AG04450 (cell line): Measurements from ENCODE around the gene WDR49. TPM values are rescaled to one million over a fixed set of nuclear protein-coding genes. Genes with fewer than 3 reads are reported as not detected.

Source experiments
- CTCF ChIA-PET: fragments of 300-600, 350-600 bp; formaldehyde crosslinking; extraction: SDS; loops from one replicate; lab custom pipeline; 2022; ENCODE audit warnings: antibody characterized with exemption, inconsistent platforms; lab: Charles Lee
- POLR2A ChIA-PET: fragments of 350-600 bp; formaldehyde crosslinking; extraction: SDS; loops from one replicate; lab custom pipeline; 2021; ENCODE audit warnings: antibody characterized with exemption, inconsistent platforms; lab: Yijun Ruan, JAX
- DNase-seq: peaks from one replicate; pipeline ENCODE4 v3.0.0-alpha.2; 2011; ENCODE audit warnings: low read depth, low spot score
- H3K27ac ChIP-seq: one replicate; pipeline ENCODE4 v1.5.1; 2012; ENCODE audit warnings: low read depth, low read length, control low read depth
- H3K27me3 ChIP-seq: one replicate; pipeline ENCODE4 v1.6.0; 2012; ENCODE audit warnings: low read length; ENCODE audit not compliant: control insufficient read depth, insufficient read depth
- H3K4me3 ChIP-seq: 2 replicates; pipeline ENCODE4 v1.5.1; 2011; ENCODE audit warnings: mild to moderate bottlenecking, low read depth, low read length, control low read depth
- H3K9me3 ChIP-seq: 2 replicates; pipeline ENCODE4 v1.5.1; 2012; ENCODE audit warnings: low read length; ENCODE audit not compliant: control insufficient read depth, insufficient read depth
- polyA plus RNA-seq: library from polyadenylated mRNA; depleted of rRNA; stranded (reverse); fragments of >200 nt; gene quantifications from 2 replicates; pipeline ENCODE4 v1.2.3, GENCODE V29; 2011
- TF ChIP-seq, protein P1 (sequence below): IDR thresholded peaks from 2 replicates; pipeline ENCODE4 v1.5.1; 2011; ENCODE audit warnings: low read depth, low read length, control low read depth, inconsistent platforms

Gene WDR49
- polyA plus RNA-seq, 1 experiment = not detected

DNA sequence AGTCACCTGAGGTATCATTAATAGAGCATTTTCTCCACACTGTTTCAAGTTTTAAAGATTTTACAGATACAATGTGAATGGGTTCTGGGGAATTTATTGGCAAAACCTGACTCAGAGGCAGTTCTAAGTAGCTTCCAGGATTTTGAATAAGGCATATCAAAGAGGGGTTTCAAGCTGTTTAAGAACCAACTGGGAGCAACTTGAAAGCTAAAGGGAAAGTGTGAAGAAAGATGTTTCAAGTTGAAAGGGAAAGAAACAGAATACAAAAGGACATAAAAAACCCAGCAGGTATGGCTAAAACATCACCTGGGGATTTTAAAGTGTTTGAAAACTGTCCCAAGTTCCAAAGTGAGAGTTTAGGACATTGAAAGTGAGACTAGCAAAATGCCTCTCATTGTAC, 162.1 kb downstream of the WDR49 start:
- ChIA-PET POLR2A (no interaction called here), CTCF (no interaction called here)
- Histone ChIP-seq H3K9me3 (no peaks in the 10 kb centered on the region), H3K27me3 (no peaks in the 10 kb centered on the region), H3K4me3 (no peak overlapping the region), H3K27ac (no peak overlapping the region)
- TF ChIP-seq, protein P1, sequence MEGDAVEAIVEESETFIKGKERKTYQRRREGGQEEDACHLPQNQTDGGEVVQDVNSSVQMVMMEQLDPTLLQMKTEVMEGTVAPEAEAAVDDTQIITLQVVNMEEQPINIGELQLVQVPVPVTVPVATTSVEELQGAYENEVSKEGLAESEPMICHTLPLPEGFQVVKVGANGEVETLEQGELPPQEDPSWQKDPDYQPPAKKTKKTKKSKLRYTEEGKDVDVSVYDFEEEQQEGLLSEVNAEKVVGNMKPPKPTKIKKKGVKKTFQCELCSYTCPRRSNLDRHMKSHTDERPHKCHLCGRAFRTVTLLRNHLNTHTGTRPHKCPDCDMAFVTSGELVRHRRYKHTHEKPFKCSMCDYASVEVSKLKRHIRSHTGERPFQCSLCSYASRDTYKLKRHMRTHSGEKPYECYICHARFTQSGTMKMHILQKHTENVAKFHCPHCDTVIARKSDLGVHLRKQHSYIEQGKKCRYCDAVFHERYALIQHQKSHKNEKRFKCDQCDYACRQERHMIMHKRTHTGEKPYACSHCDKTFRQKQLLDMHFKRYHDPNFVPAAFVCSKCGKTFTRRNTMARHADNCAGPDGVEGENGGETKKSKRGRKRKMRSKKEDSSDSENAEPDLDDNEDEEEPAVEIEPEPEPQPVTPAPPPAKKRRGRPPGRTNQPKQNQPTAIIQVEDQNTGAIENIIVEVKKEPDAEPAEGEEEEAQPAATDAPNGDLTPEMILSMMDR = no peak
- no peak for DNase-seq

DNA sequence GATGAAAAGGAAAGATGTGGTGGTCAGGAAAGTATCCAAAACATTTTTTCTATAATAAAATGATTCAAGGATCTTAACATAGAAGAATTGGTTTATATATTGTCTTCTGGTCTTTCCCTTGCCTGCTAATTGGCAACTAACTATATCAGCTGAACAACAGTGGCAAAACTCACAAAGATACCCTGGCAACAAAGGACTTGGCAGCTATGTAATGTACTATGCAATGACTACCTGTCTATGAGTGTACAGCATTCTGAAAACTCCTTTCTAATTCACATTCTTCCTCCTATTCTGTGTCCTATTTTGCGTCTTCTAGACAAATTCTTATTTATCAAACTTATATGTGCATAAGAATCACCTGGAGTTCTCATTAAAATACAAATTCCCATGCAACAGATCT, 164.2 kb downstream of the WDR49 start:
- DNase-seq = no peak
- TF ChIP-seq, protein P1 = no peak
- Histone ChIP-seq H3K9me3 (no peaks in the 10 kb centered on the region), H3K4me3 (no peak overlapping the region), H3K27me3 (no peaks in the 10 kb centered on the region), H3K27ac (no peak overlapping the region)
- POLR2A ChIA-PET = no interaction called here
- CTCF ChIA-PET = interaction anchor here (0.7 kb wide), 1 partner anchor 85 kb away, joined by 3 read pairs; no protein-coding TSS in a partner anchor

DNA sequence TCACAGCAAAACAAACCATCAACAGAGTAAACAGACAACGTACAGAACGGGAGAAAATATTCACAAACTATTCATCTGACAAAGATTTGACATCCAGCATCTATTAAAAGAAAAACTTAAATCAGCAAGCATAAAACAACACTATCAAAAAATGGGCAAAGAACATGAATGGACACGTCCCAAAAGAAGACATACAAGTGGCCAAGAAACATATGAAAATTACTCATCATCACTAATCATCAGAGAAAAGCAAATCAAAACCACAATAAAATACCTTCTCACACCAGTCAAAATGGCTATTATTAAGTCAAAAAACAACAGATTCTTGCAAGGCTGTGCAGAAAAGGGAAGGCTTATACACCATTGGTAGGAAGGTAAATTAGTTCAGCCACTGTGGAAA, 166.2 kb downstream of the WDR49 start:
- H3K9me3 ChIP-seq = no peaks in the 10 kb centered on the region
- H3K27ac ChIP-seq = no peak overlapping the region
- TF ChIP-seq, protein P1 = no peak
- no peaks in the 10 kb centered on the region for H3K27me3 ChIP-seq
- ChIA-PET POLR2A (no interaction called here), CTCF (no interaction called here)
- no peak for DNase-seq
- H3K4me3 ChIP-seq = no peak overlapping the region

DNA sequence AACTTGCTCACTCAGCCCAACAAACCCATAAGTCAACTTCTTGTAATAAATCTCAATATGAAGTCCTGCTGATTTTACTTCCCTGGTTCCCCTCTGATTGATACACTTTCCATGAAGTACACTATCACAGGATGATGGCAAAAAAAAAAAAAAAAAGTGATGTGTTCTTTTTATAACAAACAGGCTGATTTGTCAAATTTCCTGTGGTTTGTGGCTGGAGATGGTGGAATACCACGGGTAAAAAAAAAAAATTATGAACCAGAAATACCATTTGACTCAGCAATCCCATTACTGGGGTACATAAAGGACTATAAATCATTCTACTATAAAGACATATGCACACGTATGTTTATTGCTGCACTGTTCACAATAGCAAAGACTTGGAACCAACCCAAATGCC, 169.2 kb downstream of the WDR49 start:
- TF ChIP-seq, protein P1 = no peak
- Histone ChIP-seq H3K27me3 (no peaks in the 10 kb centered on the region), H3K27ac (no peak overlapping the region), H3K9me3 (no peaks in the 10 kb centered on the region), H3K4me3 (no peak overlapping the region)
- no peak for DNase-seq
- CTCF ChIA-PET = no interaction called here
- POLR2A ChIA-PET = no interaction called here

DNA sequence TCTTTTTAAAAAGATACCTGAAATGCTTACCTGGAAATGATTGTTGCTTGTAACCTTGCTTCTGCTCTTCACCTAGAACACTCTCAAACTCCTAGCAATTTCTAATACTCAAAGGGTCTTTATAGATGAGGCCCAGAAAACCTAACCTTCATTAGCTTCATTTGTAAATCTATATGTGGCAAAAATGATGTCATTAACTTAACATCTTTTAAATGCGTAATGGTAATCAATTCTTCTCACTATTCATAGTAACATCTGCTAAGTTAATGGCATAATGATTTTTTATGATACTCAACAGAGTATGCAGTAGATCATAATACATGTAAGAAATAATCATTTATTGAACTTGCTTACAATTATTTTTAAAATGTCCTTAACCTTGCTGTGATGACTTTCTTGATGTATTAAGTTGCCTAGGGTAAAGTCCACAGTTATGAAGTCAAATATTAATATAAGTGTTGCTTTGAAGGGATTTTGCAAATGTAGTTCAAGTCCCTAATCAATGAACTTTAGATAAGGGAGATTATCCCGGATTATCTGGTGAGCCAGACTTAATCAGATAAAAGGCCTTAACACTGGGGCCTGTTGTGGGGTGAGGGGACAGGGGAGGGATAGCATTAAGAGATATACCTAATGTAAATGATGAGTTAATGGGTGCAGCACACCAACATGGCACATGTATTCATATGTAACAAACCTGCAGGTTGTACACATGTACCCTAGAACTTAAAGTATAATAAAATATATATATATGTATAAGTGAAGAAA, 169.8 kb downstream of the WDR49 start:
- no peak for DNase-seq
- CTCF ChIA-PET = no interaction called here
- no peaks in the 10 kb centered on the region for H3K9me3 ChIP-seq
- TF ChIP-seq, protein P1 = no peak
- H3K27ac ChIP-seq = no peak overlapping the region
- POLR2A ChIA-PET = no interaction called here
- no peak overlapping the region for H3K4me3 ChIP-seq
- H3K27me3 ChIP-seq = no peaks in the 10 kb centered on the region
